Ovary (tissue), 10 donors: ENCODE results near the gene PLEK. TPM values are rescaled to one million over a fixed set of nuclear protein-coding genes. Genes with fewer than 3 reads are reported as not detected.

Experiments
- DNase-seq, 5 donors: peaks; one replicate each; pipeline ENCODE4 v3.0.0-alpha.2; 2019 to 2020
- H3K27ac ChIP-seq, 2 donors: fragments of 200-600 bp; one replicate each; pipeline versions ENCODE4 v1.5.1 to v1.8.0; 2019 to 2022
- H3K27me3 ChIP-seq: fragments of 200-600 bp; one replicate; pipeline ENCODE4 v1.8.0; 2022
- H3K36me3 ChIP-seq: fragments of 200-600 bp; sonication (generic); one replicate; pipeline ENCODE4 v1.5.1; 2019
- H3K4me1 ChIP-seq: one replicate; pipeline ENCODE4 v1.8.1; 2013; ENCODE audit warnings: mild to moderate bottlenecking, moderate library complexity; ENCODE audit not compliant: insufficient read depth
- H3K4me3 ChIP-seq: fragments of 200-600 bp; sonication (generic); one replicate; pipeline ENCODE4 v1.5.1; 2017
- H3K9me3 ChIP-seq, 2 donors: fragments of 200-600 bp in 1 of 2; sonication (generic) in 1 of 2; one replicate each; pipeline versions ENCODE4 v1.5.1 to v1.8.1; 2013 to 2019; ENCODE audit warnings: mild to moderate bottlenecking in 1 of 2, moderate library complexity in 1 of 2
- EP300 ChIP-seq: sonication (generic); formaldehyde crosslinking; IDR thresholded peaks from one replicate; pipeline ENCODE4 v1.6.1; 2017; ENCODE audit warnings: antibody characterized with exemption
- POLR2A ChIP-seq: fragments of 450-650 bp; IDR thresholded peaks from one replicate; pipeline ENCODE4 v1.6.1; 2017; ENCODE audit warnings: antibody characterized with exemption, mild to moderate bottlenecking, moderate library complexity
- WGBS, 3 donors: extraction: QIAGEN DNeasy Blood & Tissue Kit in 1 of 3; methylation state at CpG; one replicate each; pipeline versions ENCODE4 v1.1.5 to v1.1.7; 2013 to 2017; 5-methylcytosine and 5-hydroxymethylcytosine counted together
- intact Hi-C, 4 donors: fragments of 100-400 bp; cut with DNase I; formaldehyde crosslinking; loops; one replicate each; pipeline versions ENCODE4 v1.11.0 to v1.15.1; 2022 to 2023
- long read RNA-seq, 3 donors: library from polyadenylated mRNA in 2 of 3; unstranded in 2 of 3; transcript quantifications; one replicate each; pipeline ENCODE4 v2.0.0 and lab custom pipeline, GENCODE V29; 2021 to 2026
- polyA plus RNA-seq, 2 donors: library from polyadenylated mRNA; stranded (reverse); fragments of 200-250 nt in 1 of 2; fragments of 350-450 nt in 1 of 2; fragmentation: Illumina TruSeq in 1 of 2; extraction: RNeasy Lipid Tissue Mini Kit (QIAGEN cat#74804) in 1 of 2; gene quantifications; one replicate each; pipeline ENCODE4 v1.2.3, GENCODE V29; 2013 to 2014
- total RNA-seq, 7 donors: library from RNA; depleted of rRNA in 2 of 7; stranded (reverse); fragments of >200 nt in 2 of 7; fragmentation: NEBNext Ultra II Directional in 3 of 7; extraction: Animal tissue kit (Norgen Biotek cat#: 25700) in 3 of 7; gene quantifications; one replicate each; pipeline versions ENCODE4 v1.1.0 to v1.2.4, GENCODE V29; 2016 to 2023
- TF ChIP-seq, protein P1 (sequence below), 3 donors: fragments of 450-650 bp in 2 of 3; fragments of 200-600 bp in 1 of 3; IDR thresholded peaks; one replicate each; pipeline versions ENCODE4 v1.5.1 to v1.8.0; 2016 to 2022; ENCODE audit warnings: antibody characterized with exemption in 3 of 3, mild to moderate bottlenecking in 1 of 3
- donor health status: DM: no; HTN: no; CAD: no; lungs with moderate emphysema.
- donor health status: DM: no; HTN: no; CAD: no.
- donor health status: Bipolar disorder and iron deficiency.
- donor health status: DM: yes; HTN: yes; CAD: no.
- donor health status: DM: no; HTN: no; CAD: no.
- donor health status: DM: yes; HTN: yes; CAD: no.

The PLEK gene, protein sequence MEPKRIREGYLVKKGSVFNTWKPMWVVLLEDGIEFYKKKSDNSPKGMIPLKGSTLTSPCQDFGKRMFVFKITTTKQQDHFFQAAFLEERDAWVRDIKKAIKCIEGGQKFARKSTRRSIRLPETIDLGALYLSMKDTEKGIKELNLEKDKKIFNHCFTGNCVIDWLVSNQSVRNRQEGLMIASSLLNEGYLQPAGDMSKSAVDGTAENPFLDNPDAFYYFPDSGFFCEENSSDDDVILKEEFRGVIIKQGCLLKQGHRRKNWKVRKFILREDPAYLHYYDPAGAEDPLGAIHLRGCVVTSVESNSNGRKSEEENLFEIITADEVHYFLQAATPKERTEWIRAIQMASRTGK
- total RNA-seq (10 to 100 TPM in 1 of 7 donors, 1 to 10 TPM in 6; 1.5 to 11.0 (median 2.7) TPM), polyA plus RNA-seq (10 to 100 TPM in 1 of 2 donors, 1 to 10 TPM in 1; 2.5 to 22.1 TPM)
- long read RNA-seq, donor 1, transcript PLEK-201 (9 exons, 2,869 nt), result major isoform, 6 of 7 reads
- long read RNA-seq, donor 1, partial matches to known transcripts, result 0 of 7 reads
- long read RNA-seq, donor 1, other reads (novel, unspliced or antisense), result 1 of 7 reads
- long read RNA-seq, donor 2, partial matches to known transcripts, result 0 of 1 reads
- long read RNA-seq, donor 2, other reads (novel, unspliced or antisense), result 0 of 1 reads
- long read RNA-seq, donor 3, transcript PLEK-201 (9 exons, 2,869 nt), result major isoform, 9 of 13 reads
- long read RNA-seq, donor 3, partial matches to known transcripts, result 0 of 13 reads
- long read RNA-seq, donor 3, other reads (novel, unspliced or antisense), result 4 of 13 reads

DNA sequence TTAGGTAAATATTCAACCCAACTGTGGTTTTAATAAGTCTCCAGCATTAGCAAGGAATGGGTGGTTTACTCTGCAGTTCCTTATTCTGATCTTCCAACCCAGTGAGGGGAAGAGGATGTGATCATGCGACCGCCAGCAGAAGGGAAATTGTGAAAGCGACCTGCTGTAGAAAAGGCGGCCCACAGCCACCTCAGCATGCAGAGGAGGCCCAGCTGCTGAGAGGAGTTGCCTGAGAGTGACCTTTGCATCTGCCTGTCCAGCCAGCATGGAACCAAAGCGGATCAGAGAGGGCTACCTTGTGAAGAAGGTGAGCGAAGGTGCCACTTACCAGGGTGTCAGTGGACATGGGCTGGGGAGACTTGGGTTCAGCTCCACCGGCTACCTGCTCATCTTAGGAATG is at the start of gene PLEK:
Gene PLEK (plus strand): TSS at position 196 of the 400 bp plus-strand sequence. CDS start 70 bp downstream, at position 266.
- DNase-seq, result peak in 1 of 5 donors; percentile 10
- H3K9me3 ChIP-seq, result no peaks in the 10 kb centered on the region
- H3K27me3 ChIP-seq, result no peaks in the 10 kb centered on the region
- WGBS, 3 donors, result 91 to 96% (median 94%) methylated on average over 7 of the region's 7 CpGs
- no peaks in the 10 kb centered on the region for H3K36me3 ChIP-seq
- no peak within 1 kb of the TSS for H3K27ac ChIP-seq
- no peak for TF ChIP-seq POLR2A
- no peak for TF ChIP-seq EP300
- TF ChIP-seq, protein P1, sequence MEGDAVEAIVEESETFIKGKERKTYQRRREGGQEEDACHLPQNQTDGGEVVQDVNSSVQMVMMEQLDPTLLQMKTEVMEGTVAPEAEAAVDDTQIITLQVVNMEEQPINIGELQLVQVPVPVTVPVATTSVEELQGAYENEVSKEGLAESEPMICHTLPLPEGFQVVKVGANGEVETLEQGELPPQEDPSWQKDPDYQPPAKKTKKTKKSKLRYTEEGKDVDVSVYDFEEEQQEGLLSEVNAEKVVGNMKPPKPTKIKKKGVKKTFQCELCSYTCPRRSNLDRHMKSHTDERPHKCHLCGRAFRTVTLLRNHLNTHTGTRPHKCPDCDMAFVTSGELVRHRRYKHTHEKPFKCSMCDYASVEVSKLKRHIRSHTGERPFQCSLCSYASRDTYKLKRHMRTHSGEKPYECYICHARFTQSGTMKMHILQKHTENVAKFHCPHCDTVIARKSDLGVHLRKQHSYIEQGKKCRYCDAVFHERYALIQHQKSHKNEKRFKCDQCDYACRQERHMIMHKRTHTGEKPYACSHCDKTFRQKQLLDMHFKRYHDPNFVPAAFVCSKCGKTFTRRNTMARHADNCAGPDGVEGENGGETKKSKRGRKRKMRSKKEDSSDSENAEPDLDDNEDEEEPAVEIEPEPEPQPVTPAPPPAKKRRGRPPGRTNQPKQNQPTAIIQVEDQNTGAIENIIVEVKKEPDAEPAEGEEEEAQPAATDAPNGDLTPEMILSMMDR (IDR thresholded peaks at IDR 0.05), result no peak
- no peak within 1 kb of the TSS for H3K4me3 ChIP-seq
- no peaks in the 10 kb centered on the region for H3K4me1 ChIP-seq
- intact Hi-C loops, result loop anchor here in 1 of 4 donors (10.0 kb wide), 1 partner anchor 70 kb away; no protein-coding TSS in a partner anchor

DNA sequence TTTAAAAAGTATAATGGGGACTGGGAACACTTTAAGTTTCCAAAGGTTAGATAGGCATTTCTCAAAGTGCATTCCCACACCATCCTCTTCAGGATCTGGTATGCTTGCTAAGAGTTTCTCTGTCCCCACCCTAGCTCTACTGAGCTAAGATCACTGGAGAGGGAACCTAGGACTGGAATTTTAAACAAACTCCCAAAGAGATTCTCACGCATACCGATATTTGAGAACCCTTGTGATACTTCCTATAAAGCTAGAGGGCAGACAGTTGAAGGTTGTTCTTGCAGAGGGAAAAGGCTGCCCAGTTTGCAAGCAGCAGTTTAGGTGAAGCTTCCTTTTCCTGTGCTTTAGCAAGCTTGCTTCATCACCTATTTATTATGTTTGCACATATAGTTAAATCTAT is 49.0 kb upstream of the PLEK start:
- H3K4me1 ChIP-seq, result peaks cover 5% of the 10 kb centered on the region
- no peak for TF ChIP-seq EP300
- TF ChIP-seq, protein P1 (IDR thresholded peaks at IDR 0.05), result no peak
- TF ChIP-seq POLR2A, result no peak
- 38 to 55% (median 44%) methylated on average over 2 of the region's 2 CpGs for WGBS, 3 donors
- no peaks in the 10 kb centered on the region for H3K36me3 ChIP-seq
- DNase-seq, result no peak
- no peak overlapping the region for H3K27ac ChIP-seq
- intact Hi-C loops, result no loop called here
- H3K27me3 ChIP-seq, result no peaks in the 10 kb centered on the region
- H3K4me3 ChIP-seq, result no peak overlapping the region
- H3K9me3 ChIP-seq, result no peaks in the 10 kb centered on the region

DNA sequence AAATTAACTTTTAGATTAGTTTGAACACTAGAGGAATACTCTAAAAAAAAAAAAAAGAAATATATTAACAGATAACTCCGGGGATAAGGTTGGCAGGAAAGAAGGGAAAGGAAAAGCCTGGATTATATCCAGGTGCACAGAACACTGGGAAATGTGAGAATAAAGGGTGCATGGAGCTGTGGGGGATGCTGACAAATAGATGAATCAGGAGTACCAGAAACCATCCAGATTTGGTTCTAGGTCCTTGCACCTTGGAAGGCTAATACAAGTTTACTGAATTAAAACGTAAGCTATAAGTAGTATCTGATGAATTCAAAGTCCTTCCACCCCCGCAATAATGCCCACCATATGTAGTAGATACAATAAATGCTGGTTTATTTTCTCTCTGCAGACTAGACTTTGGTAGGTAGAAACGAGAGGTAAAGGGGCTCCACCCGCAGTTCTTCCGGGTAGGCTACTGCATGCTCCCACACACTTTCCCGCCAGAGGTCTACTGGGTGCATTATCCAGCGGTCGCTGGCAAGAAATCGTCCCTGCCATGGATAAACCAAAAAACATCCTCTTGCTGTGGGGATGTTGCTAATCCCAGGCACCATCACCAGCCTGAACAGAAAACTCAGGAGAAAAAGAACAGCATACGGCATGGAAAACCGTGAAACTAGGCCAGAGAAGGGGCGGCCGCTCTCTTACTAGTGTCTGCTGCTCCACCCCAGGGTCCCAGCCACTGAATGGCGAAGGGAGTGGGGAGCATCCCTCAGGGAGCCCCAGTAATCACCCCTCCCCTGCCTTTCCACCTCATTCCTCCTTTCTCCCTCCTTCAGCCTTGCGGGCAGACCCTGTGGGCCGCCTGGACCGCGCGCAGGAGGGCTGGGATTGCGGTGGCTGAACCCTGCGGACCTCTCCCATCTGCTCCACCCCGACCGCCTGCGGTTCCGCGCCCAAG is 46.8 kb upstream of the PLEK start:
- no peak for TF ChIP-seq POLR2A
- TF ChIP-seq EP300, result no peak
- TF ChIP-seq, protein P1 (IDR thresholded peaks at IDR 0.05), result no peak
- intact Hi-C loops, result no loop called here
- no peaks in the 10 kb centered on the region for H3K27me3 ChIP-seq
- no peaks in the 10 kb centered on the region for H3K9me3 ChIP-seq
- no peaks in the 10 kb centered on the region for H3K36me3 ChIP-seq
- peak overlapping the region; percentile 69 to 95 for H3K27ac ChIP-seq
- H3K4me3 ChIP-seq, result peak overlapping the region; percentile 64
- WGBS, 3 donors, result 4 to 10% (median 5%) methylated on average over 27 of the region's 27 CpGs
- DNase-seq, result peak; percentile 27 to 49 (median 39)
- H3K4me1 ChIP-seq, result peaks cover 5% of the 10 kb centered on the region
